OCI-LY3 (cell line): ENCODE measurements around the gene CCDC8.

ENCODE experiments used
- CTCF ChIP-seq: fragments of 200-600, 300-600 bp; sonication (generic); IDR thresholded peaks from 2 replicates; pipeline ENCODE4 v1.5.1; 2014; ENCODE audit warnings: antibody characterized with exemption, low read length, low read depth
- EZH2phosphoT487 ChIP-seq: fragments of 200-600 bp; shearing (Covaris generic); IDR thresholded peaks from 2 replicates; pipeline ENCODE4 v1.6.1; 2018; ENCODE audit warnings: antibody characterized with exemption, mixed run types, low read depth

DNA sequence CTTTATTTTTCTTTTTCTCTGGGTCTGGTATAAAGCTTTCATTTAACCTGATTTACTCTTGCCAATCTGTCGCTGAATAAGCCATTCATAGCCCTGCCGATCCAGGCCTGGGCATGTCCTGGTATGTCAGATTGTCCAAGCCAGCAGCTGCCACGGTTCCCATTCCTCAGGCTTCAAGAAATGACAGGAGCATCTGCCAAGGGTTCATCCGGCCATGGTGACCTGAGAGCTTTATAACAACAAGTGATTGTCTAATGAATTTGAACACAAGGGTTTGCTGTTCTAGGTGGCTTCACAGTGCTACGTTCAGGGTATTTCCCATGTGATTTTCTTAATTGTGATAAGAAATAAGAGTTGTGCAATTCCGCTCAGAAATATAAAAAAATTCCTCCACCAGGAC lies 38.0 kb upstream of the CCDC8 start:
- TF ChIP-seq CTCF (no peak), EZH2phosphoT487 (no peak)
